Bone marrow (tissue), 2 donors: ENCODE measurements around the gene SULT2B1.
"Not testable (repeated sequence)": the region's sequence is repeated elsewhere in the genome, so short reads cannot be mapped to it uniquely, and the experiment has no call there.

Experiments used
- DNase-seq, 2 donors: peaks; one replicate each; lab custom pipeline; 2025; lab: John Stamatoyannopoulos, UW

Gene SULT2B1

DNA sequence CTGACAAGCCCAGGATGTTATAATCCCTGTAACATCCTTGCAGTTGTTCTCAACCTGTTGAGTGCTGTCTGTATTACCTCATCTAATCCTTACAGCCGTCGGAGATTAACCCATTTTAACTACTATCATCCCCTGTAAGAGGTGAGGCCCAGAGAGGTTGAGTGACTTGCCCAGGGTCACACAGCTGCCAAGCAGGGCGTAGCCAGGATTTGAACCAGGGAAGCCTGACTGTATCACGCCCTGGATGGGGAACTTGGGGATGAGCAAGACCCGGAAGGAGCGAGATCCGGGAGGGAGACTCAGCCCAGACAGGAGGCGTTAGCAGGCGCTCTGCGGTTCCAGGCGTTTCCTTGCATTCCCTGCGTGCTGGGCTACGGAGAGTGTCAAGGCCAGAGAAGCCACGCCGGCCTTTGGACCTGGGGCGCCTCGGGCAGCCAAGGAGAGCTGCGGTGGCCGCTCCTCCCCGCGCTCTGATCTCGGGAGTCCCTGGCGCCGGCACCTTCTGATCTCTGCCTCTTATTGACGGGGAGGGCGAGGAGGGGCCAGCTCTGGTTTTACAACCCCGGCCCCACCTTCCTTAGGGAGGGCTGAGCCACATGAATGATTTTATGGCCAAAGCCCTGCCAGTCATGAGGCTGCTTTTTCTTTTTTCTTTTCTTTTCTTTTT lies 6.2 kb downstream of the SULT2B1 start:
- DNase-seq = peak in 1 of 2 donors; percentile 8

DNA sequence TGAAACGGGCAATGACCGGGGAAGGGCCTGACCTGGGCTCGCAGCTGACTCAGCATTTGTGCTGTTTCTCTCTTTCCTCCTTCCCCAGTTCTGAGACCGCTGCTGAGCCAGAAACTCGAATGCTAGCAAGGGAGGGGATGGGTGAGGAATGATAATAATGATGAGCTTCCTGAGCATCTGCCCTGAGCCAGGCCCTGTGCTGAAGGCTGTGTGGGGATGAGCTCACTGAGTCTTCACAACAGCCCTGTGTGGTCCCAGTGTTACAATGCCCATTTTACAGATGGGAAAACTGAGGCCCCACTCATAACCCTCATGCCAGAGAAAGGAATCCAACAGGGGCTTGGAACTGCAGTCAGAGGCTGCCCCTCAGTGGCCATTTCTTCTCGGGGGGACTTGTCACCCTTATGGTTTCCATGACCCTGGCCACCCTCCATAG lies 8.1 kb downstream of the SULT2B1 start:
- no peak for DNase-seq

DNA sequence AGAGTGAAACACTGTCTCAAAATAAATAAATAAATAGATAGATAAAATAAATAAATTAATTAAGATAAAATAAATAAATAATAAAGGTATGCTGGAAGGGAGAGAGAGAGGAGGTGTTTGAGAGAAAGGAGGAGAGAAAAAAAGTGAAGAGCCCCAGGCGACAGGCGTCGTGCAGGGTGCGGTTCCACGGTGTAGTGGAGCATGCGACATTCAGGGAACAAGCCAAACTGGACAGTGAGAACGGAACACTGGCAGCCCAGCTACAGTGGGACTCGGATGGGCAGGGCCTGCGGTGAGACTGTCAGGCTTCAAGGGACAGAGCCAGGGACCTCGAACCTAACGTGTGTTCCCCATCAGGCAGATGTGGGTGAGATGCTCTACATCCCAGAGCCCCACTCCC lies 9.4 kb downstream of the SULT2B1 start:
- no peak for DNase-seq

DNA sequence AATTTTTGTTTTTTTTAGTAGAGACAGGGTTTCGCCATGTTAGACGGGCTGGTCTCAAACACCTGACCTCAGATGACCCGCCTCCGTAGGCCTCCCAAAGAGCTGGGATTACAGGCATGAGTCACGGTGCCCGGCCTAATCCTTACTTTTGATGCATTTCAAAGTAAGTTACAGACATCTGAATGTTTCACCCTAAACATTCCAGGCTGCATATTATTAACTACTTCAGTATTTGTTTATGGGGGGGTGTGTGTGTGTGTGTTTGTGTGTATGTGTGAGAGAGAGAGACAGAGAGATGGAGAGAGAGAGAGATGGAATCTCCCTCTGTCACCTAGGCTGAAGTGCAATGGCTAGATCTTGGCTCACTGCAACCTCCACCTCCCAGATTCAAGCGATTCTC lies 13.1 kb downstream of the SULT2B1 start:
- DNase-seq = no peak

DNA sequence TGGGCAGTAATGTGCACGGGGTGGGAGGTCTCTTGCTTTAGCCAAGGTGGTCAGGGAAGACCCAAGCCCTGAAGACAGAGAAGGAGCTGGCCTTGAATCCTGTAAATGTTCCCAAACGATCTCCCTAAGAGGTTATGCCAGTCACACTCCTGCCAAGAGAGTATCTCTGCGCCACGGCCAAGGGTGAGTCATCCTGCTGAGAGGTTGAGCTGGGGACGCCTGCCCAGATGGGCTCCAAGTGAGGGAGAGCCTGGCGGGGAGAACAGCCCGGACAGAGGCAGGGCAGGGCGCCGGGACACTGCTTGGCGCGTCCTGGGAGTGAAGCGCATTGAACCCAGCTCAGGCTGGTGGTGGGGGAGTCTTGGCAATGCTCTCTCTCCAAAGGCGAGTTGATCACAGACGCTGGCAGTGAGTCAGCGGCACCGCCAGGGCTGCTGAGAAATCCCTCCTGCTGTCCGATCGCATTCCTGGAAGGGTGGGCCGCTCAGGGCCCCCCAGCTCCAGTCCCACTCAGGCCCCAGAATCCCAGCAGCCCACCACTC lies 16.4 kb downstream of the SULT2B1 start:
- DNase-seq = no peak

DNA sequence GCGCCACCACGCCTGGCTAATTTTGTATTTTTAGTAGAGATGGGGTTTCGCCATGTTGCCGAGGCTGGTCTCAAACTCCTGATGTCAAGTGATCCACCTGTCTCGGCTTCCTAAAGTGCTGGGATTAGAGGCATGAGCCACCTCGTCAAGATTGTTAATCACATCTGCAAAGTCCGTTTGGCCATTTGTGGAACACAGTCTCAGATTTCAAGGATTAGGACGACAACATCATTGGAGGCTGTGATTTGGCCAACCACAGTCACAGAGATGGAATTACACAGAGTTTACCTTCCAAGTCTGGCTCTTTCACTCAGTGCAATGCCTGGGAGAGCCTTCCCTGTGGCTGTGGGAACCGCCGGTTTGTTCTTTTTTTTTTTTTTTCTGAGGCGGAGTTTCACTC lies 17.8 kb downstream of the SULT2B1 start:
- no peak for DNase-seq

DNA sequence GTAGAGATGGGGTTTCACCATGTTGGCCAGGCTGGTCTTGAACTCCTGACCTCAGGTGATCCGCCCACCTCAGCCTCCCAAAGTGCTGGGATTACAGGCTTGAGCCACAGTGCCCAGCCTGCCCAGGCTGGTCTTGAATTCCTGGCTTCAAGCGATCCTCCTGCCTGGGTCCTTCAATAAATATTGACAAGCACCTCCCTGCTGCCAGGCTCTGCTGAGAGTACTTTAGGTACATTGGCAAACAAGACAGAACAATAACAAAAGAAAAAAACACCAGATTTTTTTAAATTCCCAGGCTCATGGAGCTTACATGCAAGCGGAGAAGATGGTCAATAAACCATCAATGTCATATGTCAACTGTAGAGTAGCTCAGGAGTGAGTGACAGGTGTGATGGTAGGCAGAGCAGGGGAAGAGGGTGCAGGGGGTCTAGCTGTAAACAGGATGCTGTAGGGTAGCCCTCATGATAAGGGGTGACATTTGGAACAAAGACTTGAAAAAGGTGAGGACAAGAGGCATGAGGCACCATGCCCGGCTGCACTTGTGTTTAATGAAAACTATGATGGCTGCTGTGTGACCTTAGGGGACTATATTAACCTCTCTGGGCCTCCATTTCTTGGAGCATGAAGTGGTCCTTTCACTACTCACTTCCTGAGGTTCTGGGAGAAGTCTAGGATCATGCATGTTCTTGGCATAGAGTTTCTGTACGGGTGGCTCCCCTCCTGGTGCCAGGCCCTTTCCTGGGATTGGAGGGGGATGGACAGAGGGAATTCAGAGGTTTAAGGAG lies 19.6 kb downstream of the SULT2B1 start:
- DNase-seq = no peak

DNA sequence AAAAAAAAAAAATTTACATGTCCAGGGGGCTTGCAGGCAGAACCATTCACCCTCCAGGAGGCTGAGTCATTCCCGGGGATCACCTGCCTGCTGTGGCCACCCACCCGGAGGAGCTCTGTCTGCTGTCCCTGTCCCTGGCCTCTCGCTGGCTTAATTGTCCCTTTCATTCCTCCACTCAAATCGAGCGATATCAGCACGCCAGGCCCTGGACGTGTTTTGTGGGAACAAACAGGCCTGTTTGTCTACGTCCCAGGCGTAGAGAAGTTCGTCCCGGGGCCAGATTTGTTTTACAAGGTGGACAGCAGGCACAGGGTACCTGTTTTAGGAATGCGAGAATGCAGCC lies 21.2 kb downstream of the SULT2B1 start:
- no peak for DNase-seq

DNA sequence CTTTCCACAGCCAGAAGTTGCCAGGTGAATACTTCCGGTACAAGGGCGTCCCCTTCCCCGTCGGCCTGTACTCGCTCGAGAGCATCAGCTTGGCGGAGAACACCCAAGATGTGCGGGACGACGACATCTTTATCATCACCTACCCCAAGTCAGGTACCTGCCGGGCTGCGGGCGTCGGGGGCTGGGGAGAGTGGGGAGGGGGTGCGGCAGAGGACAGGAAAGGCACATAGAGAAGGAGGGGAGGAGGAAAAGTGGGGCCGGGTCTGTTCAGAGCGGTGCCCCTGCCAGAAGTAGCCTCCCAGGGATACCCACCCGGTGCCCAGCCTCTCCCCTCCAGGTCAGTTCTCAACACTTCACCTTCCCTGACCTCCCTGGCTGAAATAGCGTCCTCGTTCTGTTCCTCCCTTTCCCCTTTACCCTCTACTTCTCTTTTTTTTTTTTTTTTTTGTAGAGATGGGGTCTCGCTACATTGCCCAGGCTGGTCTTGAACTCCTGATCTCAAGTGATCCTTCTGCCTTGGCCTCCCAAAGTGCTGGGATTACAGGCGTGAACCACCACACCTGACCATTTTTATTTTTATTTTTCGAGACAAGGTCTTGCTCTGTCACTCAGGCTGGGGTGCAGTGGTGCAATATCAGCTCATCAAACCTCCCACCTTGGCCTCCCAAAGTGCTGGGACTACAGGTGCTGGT lies 24.1 kb downstream of the SULT2B1 start:
- no peak for DNase-seq

DNA sequence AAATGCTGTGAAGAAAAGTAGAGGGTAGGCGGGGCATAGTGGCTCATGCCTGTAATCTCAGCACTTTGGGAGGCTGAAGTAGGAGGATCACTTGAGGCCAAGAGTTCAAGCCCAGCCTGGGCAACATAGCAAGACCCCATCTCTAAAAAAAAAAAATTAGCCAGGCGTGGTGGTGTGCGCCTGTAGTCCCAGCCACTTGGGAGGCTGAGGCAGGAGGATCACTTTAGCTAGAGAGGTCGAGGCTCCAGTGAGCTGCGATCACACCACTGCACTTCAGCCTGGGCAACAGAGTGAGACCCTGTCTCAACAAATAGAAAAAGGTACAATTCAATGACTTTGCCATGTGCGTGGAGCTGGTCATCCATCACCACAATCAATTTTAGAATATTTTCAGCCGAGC lies 25.9 kb downstream of the SULT2B1 start:
- not testable (repeated sequence) for DNase-seq

DNA sequence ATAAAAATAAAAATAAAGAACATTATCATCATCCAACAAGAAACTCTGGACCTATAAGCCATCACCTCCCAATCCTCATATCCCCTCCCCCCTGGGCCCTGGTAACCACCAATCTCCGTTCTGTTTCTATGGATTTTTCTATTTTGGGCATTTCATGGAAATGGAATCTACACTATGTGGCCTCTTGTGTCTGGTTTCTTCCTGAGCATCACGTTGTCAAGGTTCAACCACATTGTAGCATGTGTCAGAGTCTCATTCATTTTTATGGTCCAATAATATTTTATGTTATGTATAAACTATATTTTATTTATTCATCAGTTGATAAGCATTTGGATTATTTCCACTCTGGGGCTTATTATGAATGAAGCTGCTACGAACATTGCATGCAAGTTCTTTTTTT lies 26.9 kb downstream of the SULT2B1 start:
- DNase-seq = no peak

DNA sequence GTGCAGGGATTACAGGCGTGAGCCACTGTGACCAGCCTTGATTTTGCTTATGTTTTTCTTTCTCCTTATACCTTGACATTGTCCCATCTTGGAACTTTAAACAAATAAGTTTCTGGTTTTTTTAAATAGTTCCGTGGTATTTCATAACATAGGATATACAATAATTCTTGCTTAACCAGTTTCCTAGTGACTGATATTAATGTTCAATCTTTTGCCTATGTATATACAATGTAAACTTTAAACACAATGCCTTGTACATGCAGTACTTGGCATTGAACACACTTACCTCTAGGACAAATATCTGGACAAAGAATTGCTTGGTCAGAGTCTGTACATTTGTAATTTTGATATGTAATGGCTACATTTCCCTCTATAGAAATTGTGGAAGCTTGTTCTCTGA lies 30.2 kb downstream of the SULT2B1 start:
- no peak for DNase-seq

DNA sequence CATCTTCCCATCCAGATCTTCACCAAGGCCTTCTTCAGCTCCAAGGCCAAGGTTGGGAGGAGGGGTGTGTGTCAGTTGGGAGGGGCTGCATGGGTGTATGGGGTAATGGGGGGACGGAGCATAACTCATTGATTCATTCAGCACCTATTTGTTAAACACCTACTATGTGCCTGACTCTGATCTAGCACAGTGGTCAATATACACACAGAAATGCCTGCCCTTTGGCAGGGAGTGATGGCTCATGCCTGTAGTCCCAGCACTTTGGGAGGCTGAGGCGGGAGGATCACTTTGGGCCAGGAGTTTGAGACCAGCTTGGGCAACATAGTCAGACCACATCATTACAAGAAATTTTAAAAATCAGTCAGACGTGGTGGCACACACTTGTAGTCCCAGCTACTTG lies 35.4 kb downstream of the SULT2B1 start:
- no peak for DNase-seq

DNA sequence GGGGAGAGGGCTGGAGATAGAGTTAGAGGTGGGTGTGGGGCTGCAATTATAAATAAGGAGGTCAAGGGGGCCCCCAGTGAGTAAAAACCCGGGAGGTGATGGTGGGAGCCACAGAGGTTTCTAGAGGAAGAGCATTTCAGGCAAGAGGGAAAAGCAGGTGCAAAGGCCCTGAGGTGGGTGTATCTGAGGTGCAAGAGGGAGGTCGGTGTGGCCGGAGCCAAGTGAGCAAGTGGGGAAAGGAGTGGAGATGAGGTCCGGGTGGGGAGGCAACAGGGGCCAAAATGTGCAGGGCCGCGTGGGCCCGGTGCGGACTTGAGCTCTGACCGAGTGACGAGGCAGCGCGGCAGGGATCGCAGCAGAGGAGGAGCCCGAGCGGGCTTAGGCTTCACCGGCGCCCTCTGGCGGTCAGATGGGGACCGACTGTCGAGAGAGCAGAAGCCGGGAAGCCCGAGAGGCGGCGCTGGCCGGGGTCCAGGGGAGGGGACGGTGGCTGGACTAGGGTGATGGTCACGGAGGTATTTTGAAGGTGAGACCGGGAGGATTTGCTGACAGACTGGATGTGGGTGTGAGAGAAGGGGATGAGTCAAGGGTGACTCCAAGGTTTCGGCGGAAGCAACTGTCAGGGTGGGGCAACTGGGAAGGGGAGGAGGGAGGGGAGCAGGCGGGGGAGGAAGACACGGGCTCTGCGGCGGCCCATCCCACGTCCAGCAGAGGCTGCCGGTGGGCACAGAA lies 36.9 kb downstream of the SULT2B1 start:
- peak; percentile 64 to 79 for DNase-seq

DNA sequence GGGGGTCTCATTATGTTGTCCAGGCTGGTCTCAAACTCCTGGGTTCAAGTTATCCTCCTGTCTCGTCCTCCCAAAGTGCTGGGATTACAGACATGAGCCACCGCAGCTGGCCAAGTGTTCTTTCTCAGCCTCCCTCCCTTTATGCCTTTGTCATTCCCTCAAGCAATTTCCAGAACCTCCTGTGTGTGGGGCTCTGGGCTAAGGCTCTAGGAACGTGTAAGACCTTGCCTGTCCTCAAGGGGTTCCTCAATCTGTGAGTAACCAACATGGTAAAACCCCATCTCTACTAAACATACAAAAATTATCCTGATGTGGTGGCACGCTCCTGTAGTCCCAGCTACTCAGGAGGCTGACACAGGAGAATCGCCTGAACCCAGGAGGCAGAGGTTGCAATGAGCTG lies 39.0 kb downstream of the SULT2B1 start:
- DNase-seq = no peak

DNA sequence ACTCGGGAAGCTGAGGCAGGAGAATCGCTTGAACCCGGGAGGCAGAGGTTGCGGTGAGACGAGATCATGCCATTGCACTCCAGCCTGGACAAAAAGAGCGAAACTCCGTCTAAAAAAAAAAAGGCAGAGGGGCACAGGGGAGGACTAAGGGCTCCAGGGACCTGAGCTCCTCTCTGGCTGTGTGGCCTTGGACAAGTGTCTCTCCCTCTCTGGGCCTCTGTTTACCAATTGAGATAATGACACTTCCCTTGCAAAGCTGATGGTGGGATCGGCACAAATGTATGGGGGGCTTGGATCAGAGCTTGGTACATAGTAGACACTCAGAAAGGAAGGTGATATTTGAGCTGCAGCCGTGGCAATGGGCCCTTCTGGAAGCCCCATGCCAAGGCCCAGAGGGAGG lies 43.2 kb downstream of the SULT2B1 start:
- no peak for DNase-seq

DNA sequence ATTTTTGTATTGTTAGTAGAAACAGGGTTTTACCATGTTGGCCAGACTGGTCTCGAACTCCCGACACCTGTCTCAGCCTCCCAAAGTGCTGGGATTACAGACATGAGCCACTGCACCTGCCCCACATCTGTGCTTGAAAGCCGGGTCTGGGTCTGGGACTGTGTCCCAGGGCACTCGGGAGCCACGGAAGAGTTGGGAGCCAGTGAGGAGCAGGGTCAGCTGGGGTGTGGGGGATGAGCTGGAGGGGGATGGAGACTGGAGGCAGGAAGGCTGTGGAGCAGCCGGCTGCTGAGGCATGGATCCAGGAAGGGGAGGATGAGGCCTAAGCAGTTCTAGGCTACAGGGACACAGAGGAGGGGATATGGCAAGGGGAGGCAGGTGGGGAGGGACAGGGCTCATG lies 43.9 kb downstream of the SULT2B1 start:
- no peak for DNase-seq

DNA sequence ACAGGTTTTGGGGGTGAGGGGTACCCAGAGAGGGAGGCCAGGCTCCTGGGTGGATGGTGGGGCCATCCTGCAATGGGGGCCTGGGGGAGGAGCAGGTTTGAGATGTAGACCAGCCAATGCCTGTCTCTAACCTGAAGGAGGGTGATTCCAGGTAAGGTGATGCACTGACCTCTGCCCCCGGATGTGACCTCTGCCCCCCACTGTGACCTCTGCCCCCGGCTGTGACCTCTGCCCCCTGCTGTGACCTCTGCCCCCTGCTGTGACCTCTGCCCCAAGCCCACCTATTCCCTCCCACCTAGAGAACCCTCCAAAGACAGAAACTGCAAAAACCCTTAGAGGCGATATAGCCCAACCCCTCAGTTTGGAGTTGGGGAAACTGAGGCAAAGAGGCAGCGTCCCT lies 44.3 kb downstream of the SULT2B1 start:
- no peak for DNase-seq

DNA sequence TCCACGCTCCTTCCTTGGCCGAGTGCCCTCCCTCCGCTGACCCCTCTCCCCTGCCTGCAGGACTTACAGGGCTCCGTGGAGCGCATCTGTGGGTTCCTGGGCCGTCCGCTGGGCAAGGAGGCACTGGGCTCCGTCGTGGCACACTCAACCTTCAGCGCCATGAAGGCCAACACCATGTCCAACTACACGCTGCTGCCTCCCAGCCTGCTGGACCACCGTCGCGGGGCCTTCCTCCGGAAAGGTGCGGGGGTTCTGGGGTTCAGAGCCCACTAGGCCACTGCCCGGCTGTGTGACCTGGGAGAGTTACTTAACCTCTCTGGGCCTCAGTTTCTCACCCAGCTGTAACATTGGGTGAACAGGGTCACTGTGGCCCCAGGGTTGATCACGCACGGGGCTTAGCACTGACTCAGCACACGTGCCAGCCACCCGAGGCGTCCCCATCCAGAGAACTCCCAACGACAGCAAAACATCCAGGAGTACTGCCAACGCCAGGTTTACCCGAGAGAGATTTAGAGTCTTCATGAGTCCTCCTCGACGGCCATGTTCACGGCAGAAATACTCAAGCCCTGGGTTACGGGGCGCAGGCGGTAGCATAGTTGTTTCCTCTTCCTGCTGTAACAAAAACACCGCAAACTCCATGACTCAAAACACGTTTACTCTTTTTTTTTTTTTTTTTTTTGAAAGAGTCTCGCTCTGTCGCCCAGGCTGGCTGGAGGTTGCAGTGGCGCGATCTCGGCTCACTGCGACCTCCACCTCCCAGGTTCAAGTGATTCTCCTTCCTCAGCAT lies 44.9 kb downstream of the SULT2B1 start:
- DNase-seq = no peak

DNA sequence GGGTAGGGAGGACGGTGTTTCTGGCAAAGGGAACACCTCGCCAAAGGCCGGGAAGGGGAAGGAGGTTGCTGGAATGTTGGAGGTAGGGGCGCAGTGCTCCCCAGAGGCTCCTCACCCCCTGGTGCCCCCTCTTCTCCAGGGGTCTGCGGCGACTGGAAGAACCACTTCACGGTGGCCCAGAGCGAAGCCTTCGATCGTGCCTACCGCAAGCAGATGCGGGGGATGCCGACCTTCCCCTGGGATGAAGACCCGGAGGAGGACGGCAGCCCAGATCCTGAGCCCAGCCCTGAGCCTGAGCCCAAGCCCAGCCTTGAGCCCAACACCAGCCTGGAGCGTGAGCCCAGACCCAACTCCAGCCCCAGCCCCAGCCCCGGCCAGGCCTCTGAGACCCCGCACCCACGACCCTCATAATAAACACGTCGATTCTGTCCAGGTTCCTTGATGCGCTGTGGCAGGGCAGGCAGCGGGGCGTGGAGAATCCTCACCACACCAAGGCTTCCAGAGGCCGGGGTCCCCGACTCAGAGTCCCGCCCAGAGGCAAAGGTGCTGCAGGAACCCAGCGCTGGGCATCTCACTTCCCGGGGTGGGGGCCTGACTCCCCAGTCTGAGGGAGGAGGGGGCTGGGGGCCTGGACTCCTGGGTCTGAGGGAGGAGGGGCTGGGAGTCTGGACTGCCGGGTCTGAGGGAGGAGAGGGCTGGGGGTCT lies 47.2 kb downstream of the SULT2B1 start:
- no peak for DNase-seq
